HTERT RPE-1 (cell line): ENCODE data around the gene BABAM2.

Experiments
- in situ Hi-C: fragments of 300-500 bp; cut with MboI; formaldehyde crosslinking; loops from 4 replicates; pipeline ENCODE4 v1.14.3; 2020; ENCODE audit warnings: low sequenced_read_pairs

The BABAM2 gene

DNA sequence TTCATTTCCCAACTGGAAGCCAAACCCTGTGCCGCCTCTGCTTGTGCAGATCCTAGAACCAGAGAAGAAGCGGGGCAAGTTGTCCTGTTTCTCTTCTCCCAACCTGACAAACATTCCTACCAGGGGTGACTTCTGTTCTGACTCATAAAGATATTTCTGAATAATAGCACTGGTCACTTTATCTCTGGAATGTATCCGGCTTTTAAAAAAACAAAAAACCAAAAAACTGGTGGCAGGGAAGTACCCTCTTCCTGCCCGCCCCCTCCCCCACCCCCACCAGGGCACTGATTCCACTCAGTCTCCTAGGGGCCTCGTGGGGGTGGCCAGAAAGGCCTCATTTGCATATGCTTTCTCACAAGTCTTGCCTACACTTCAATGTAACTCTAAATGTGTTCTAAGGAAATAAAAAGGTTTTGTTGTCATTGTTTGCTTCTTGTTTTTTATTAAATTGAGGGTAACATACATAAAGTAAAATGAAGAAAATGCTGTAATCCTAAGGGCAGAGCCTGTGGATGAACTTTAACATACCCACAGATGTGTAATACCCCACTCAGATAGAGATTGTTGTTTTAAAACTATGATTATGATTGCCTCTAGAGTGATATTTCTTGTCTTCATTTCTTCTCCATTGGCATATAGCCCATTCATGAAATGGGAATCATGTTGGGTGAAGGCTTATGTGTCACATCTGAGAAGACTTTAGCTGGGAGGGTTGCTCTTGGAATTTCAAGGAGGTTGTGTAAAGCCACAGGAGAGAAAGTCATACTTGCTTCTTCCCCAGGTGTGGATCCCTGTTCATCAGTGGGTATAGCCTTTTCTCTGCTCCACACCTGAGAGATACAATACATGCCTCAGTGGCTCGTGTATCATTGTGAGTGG is 496.8 kb downstream of the BABAM2 start:
- in situ Hi-C loops = no loop called here
